Sciatic nerve (tissue), 2 donors: ENCODE results near the gene RECQL5. TPM values are rescaled to one million over a fixed set of nuclear protein-coding genes. Genes with fewer than 3 reads are reported as not detected.

Source experiments
- ATAC-seq: fragments of 200-7000 bp; cut with Tn5 transposase; one replicate; pipeline ENCODE4 v1.9.1; 2020; ENCODE audit warnings: mild to moderate bottlenecking, moderate library complexity
- DNase-seq: peaks from one replicate; pipeline ENCODE4 v3.0.0-alpha.2; 2020; ENCODE audit warnings: low spot score
- intact Hi-C: fragments of 100-400 bp; cut with DNase I; formaldehyde crosslinking; loops from one replicate; pipeline ENCODE4 v1.14.2; 2022
- total RNA-seq: library from RNA; stranded (reverse); fragmentation: NEBNext Ultra II Directional; extraction: Animal tissue kit (Norgen Biotek cat#: 25700); gene quantifications from one replicate; pipeline ENCODE4 v1.2.1, GENCODE V29; 2021
- donor health status: DM: no; HTN: no; CAD: no.
- donor health status: DM: no; HTN: no; CAD: no.

Gene RECQL5
- total RNA-seq, 1 donor from 2014 or later = 35.2 TPM

DNA sequence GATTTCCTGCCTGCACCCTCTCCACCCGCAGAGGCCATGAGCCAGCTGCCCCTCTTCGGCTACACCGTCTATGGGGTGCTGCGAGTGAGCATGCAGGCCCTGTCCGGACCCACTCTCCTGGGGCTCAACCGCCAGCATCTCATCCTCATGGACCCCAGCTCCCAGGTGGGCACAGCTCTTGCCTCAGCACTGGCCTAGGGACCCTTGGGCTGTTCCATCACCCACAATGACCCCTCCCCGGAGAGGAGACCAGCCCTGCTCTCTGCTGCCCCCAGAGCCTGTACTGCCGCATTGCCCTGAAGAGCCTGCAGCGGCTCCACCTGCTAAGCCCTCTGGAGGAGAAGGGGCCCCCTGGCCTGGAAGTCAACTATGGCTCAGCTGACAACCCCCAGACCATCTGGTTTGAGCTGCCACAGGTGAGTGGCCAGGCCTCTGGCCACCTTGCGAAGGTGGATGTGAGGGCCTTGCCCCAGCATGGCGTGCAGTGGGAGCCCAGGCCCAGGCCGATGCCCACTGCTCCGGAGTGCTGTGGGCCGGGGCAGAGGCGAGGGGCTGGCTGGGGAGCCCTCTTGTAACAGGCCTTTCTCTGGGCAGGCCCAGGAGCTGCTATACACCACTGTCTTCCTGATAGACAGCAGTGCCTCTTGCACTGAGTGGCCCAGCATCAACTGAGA, 41.0 kb downstream of the RECQL5 start:
- ATAC-seq = peak; percentile 47
- intact Hi-C loops = no loop called here
- no peak for DNase-seq

DNA sequence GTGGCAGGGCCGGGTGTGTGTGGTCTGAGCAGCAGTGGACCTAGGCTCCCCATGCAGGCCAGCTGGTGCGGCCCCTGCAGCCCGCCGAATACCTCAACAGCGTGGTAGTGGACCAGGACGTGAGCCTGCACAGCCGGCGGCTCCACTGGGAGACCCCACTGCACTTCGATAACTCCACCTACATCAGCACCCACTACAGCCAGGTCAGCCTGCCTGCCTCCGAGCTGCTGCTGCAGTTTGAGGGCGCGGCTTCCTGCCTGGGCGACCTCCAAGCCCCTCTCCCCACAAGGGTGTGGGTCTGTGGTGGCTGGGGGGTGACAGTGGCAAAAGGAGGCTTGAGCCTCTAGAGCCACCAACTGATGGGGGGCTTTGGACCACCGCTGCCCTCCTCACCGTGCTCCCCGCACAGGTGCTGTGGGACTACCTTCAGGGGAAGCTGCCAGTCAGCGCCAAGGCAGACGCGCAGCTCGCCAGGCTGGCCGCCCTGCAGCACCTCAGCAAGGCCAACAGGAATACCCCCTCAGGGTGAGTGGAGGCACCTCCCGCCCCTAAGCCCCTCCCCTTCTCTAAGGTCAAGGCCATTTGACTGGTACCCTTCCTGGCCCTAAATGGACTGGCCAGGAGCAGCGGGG, 42.1 kb downstream of the RECQL5 start:
- no peak for DNase-seq
- no peak for ATAC-seq
- intact Hi-C loops = no loop called here

DNA sequence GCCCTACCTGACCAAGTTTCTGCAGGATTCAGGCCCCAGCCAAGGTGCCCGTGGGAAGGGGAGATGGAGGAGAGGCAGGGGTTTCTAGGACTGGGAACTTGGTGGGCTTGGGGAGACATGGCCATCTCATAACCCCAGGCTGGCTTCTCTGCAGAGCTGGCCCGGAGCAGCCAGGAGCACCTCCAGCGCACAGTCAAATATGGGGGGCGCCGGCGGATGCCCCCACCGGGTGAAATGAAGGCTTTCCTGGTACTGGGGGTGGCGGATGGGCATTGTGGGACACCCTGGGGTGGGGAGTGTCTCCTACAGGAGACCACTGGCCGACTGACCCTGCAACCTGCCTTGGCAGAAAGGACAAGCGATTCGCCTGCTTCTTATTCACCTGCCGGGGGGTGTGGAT, 42.9 kb downstream of the RECQL5 start:
- ATAC-seq = no peak
- DNase-seq = no peak

DNA sequence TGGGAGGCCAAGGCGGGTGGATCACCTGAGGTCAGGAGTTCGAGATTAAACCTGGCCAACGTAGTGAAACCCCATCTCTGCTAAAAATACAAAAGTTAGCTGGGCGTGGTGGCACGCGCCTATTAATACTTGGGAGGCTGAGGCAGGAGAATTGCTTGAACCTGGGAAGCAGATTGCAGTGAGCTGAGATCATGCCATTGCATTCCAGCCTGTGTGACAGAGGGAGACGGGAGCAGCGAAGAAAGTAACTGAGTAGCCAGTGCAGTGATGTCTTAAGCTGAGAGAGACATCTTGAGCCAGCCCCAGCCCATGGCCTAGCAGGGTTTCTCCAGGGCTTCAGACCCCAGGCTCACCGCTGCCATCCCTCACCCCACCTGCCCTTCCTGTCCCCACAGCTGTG, 43.6 kb downstream of the RECQL5 start:
- no peak for ATAC-seq
- DNase-seq = no peak
- intact Hi-C loops = no loop called here

More for the DNA sequence above, 42.9 kb downstream of the RECQL5 start:
- intact Hi-C loops = no loop called here

DNA sequence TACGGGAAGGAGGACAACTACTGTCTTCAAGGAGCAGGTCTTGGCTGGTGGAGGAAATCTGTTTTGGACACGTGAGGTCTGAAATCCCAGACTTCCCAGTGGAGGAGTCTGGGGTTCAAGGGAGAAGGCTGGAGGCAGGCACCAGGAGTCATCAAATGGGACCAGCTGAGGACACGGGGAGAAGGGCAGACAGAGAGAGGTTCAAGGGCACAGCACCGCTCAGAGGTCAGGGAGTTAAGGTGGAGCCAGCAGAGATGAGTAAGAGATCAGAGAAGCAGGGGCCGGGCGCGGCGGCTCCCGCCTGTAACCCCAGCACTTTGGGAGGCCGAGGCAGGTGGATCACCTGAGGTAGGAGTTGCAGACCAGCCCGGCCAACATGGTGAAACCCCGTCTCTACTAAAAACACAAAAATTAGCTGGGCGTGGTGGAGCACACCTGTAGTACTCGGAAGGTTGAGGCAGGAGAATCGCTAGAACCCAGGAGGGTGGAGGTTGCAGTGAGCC, 44.1 kb downstream of the RECQL5 start:
- intact Hi-C loops = no loop called here
- no peak for DNase-seq
- ATAC-seq = no peak

DNA sequence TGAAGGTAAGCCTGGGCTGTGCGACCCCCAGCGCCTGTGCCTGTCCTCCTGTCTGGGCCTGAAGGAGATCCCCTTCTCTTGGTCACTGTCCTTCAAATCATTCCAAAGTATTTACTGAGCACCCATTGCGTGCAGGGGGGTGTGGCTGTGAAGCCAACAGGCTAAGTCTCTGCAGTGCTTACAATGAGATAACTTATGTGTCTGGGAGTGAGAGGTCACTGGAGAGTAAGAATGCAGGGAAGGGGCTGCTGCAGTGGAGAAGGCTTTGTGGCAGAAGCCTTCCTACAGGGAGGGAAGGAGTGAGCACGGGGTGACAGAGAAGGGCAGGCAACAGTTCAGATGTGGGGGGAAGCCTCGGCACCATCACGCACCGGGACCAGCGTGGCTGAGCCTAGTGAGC, 44.9 kb downstream of the RECQL5 start:
- no peak for ATAC-seq

DNA sequence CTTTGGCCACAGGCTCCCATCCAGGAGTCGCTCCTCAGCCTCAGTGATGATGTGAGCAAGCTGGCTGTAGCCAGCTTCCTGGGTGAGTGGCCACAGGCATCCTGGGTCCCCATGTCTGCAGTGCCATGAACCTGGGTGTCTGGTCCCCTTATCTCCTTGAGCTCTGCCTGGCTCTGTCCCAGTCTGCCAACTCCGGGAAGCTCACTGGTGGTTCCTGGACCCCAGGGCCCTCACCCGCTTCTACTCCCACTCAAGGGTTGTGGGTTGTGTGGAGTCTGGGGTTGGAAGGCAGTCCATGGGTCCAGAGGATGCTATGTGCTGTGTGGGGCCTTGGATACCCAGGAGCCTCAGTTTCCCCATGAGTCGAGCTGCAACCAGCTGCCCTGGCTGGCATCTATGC, 45.5 kb downstream of the RECQL5 start:
- DNase-seq = no peak
- no peak for ATAC-seq
- intact Hi-C loops = no loop called here

More for the DNA sequence above, 44.9 kb downstream of the RECQL5 start:
- intact Hi-C loops = no loop called here
- no peak for DNase-seq

DNA sequence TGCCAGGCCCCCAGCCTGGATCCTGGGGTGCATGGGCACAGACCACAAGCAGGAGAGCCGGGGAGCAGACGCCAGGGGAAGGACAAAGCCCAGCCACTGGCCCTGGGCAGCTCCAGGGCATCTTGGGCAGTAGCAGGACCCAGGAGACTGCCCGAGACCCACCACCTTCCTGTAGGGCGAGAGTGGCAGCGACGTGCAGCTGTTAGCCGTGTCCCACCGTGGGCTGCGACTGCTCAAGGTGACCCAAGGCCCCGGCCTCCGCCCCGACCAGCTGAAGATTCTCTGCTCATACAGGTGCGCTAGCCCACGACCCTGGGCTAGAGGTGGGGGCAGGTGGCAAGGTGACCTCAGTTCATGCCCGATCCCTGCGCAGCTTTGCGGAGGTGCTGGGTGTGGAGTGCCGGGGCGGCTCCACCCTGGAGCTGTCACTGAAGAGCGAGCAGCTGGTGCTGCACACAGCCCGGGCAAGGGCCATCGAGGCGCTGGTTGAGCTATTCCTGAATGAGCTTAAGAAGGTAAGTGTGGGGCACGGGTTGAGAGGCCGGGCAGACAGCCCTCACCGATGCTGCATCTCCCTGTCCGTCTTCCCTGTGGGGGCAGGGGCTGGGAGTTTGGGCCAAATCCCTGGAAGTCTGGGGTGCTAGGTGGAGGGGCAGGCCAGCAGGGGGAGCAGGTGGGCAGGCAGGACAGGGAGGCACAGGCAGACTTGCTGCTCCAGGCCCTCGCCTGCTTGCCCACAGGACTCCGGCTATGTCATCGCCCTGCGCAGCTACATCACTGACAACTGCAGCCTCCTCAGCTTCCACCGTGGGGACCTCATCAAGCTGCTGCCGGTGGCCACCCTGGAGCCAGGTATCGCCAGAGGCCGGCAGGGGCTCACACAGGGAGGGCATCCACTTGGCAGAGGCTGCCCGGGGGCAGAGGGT, 47.2 kb downstream of the RECQL5 start:
- intact Hi-C loops = no loop called here
- ATAC-seq = no peak
- no peak for DNase-seq

DNA sequence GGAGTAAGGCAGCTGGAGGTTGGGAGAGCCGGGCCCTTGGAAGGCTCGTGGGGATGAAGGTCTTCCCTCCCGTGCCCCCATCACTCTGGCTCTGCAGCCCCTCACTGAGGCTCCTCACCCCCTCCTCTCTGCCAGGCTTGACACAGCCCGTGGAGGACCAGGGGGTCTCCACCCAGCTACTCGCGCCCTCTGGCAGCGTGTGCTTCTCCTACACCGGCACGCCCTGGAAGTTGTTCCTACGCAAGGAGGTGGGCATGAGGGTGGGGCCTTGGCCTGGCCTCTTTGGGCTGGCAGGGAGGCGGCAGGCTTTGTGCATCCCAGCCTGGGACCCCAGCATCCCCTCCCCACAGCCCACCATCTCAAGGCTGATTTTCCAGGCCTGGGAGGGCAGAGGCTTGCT, 49.3 kb downstream of the RECQL5 start:
- intact Hi-C loops = no loop called here
- DNase-seq (no peak), ATAC-seq (no peak)

DNA sequence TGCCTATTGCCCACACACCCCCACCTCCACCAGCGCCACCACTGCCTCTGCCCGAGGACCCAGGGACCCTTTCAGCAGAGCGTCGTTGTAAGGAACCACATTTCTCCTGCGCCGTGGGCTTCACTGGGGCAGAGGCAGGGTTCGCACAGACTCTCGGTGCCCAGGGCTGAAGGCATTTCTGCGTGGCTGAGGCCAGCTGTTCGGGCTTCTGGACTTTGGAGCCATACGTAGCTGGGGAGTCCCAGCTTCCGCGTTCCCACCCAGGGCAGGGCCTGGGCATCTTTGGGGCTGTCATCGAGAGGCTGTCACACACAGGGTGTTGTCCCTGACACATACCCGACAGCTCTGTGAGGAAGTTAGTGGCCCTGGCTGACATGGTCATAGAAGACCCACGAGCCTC, 49.7 kb downstream of the RECQL5 start:
- DNase-seq (no peak), ATAC-seq (no peak)
- intact Hi-C loops = no loop called here

DNA sequence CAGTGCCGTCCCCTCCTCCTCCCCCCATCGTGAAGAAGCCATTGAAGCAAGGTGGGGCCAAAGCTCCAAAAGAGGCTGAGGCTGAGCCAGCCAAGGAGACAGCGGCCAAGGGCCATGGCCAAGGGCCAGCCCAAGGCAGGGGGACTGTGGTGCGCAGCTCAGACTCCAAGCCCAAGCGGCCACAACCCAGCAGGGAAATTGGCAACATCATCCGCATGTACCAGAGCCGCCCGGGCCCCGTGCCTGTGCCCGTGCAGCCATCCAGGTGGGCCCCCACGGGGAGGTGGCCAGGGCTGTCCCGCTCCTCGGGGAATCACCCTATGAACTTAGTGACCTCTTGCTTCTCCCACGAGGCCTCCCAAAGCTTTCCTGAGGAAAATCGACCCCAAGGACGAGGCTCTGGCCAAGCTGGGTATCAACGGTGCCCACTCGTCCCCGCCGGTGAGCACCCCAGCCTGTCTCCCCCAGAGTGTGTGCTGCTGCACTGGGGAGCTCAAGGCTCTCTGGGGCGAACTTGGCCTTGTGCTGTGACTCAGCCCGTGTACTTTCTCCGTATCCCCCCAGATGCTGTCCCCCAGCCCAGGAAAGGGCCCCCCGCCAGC, 50.3 kb downstream of the RECQL5 start:
- no peak for DNase-seq
- ATAC-seq = no peak
- intact Hi-C loops = no loop called here

DNA sequence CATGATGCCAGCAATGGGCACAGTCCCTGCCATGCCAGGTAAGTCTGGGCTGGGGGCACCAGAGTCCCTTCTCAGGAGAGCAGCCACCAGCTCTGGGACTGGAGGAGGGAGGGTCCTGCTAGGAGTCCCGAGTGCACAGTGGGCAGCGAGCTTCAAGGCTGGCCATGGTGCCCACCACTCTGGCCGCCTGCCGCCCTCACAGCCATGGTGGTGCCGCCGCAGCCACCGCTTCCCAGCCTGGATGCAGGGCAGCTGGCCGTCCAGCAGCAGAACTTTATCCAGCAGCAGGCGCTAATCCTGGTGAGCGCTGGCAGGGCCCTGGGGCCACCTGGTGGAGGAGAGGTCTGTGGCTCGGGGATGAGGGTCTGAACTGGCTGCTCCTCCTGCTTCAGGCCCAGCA, 51.7 kb downstream of the RECQL5 start:
- ATAC-seq (no peak), DNase-seq (no peak)
- intact Hi-C loops = no loop called here

DNA sequence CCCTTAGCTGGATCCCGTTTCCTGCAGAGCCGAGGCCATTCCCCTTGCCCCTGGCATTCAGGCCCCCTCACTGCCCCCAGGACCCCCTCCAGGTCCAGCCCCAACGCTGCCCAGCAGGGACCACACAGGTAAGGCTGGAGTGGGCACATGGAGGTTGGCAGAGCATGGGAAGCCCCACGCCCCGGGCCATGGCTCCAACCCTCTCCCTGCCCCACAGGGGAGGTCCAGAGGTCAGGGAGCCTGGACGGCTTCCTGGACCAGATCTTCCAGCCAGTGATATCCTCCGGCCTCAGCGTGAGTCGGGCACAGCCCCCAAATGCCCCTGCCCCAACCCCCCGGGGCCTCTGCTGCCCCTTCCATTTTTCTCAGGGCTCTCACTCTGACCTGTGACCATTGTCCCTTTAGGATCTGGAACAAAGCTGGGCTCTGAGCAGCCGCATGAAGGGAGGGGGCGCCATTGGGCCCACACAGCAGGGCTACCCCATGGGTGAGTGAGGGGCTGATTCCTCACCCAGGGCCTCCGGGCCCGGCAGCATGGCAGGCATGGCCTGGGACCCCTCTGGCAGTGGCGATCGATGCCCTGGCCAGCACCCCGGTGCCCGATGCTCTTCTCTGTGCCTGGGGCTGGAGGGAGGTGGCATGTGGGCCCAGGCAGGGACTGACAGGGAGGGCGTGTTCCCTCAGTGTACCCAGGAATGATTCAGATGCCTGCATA, 52.2 kb downstream of the RECQL5 start:
- DNase-seq (no peak), ATAC-seq (no peak)

DNA sequence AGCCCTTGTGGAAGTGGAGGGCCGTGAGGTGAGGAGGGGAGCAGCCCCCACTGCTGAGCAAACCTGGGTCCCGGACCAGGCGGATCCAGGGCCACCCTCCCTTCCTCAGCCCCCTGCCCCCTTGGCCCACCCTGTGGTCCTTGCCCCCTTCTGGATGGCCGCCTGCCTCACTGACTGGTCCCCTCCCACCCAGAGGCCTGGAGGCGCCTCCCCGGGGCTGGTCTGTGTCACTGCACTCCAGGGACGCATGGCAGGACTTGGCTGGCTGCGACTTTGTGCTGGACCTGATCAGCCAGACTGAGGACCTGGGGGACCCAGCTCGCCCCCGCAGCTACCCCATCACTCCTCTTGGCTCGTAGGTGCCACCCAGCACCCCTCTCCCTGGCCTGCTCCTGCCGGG, 52.9 kb downstream of the RECQL5 start:
- DNase-seq = no peak
- no peak for ATAC-seq
- intact Hi-C loops = no loop called here

More for the DNA sequence above, 52.2 kb downstream of the RECQL5 start:
- intact Hi-C loops = no loop called here

DNA sequence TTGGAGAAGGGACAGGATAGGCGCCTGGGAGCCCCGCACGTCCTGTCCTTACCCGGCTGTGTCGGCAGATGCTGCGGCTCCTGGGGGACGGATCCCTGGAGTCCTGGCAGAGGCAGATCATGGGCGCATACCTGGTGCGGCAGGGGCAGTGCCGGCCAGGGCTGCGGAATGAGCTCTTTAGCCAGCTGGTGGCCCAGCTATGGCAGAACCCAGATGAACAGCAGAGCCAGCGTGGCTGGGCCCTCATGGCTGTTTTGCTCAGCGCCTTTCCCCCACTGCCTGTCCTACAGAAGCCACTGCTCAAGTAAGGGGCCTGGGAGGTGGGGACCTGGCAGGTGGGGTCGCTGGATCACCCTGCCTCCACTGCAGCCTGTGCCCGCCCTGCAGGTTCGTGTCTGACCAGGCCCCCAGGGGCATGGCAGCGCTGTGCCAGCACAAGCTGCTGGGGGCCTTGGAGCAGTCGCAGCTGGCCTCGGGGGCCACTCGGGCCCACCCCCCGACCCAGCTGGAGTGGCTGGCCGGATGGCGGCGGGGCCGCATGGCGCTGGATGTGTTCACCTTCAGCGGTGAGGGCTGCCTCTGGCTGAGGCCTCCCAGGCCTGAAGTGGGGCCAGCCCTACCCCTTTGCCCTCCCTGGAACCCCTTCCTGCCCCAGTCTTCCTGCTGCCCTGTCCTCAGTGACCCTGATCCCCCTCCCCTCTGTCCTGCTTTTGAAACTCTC, 53.9 kb downstream of the RECQL5 start:
- DNase-seq (no peak), ATAC-seq (no peak)
- intact Hi-C loops = no loop called here

DNA sequence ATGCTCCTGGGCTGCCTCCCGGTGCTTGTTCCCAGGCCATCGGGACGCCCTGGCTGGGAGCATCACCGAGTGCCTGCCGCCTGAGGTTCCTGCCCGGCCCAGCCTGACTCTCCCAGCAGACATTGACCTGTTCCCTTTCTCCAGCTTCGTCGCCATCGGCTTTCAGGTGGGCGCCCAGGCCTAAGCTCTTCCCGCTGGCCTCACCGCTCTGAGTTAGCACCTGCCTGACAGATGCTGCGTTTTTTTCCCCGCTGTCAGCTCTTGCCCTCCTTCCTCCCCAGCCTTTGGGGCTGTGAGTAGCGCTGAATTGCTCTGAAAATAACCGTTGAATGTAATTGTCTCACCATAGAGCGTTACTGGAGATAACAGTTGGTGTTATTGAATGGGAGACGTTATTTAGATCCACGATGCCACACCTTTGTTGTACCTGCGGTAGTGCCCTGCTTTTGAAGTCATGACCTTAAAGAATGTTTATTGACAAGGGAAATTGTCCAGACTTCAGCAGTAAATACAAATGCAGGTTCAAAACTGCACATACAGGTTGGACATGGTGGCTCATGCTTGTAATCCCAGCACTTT, 55.0 kb downstream of the RECQL5 start:
- DNase-seq (no peak), ATAC-seq (no peak)
- intact Hi-C loops = no loop called here

DNA sequence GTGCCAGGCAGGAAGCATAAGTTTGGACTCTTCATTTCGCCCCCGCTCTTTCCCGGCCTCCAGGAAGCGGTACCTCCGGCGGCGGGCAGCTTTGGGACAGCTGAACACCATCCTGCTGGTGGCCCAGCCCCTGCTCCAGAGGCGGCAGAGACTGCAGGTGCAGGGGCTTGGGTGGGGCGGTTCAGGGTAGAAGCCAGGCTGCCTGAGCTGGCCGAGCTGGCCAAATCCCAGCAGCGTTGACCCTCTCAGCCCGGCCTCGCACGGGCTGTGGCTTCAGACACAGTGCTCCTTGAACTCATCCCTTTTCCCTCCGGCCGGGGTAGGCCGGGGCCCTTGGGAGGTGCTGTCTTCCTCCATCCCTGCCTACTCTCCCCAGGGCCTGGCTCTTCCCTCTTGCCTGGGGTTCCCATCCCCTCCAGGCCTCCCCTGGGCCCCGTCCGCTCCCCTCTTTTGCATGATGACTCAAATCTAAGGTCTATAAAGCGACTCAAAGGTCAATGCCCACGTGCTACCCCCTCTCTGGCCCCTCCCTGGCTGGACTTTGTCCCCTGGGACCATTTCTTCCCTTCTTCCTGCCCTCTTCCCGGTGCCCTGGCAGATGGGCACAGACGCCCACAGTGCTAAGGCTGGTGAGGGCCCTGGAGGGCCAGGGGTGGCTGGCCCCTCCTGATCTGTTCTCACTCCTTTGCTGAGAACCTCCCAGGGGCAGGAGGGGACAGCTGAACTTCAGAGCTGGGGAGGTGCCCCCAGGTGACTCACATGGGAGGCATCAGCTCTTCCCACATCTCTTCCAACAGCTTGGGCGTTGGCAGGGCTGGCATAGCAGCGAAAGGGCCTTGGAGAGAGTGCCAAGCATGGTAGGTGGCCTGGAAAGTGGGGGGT, 56.6 kb downstream of the RECQL5 start:
- ATAC-seq (no peak), DNase-seq (no peak)
- intact Hi-C loops = no loop called here
